Ovary (tissue), 9 donors: ENCODE measurements around the gene AIM2. TPM values are rescaled to one million over a fixed set of nuclear protein-coding genes. Genes with fewer than 3 reads are reported as not detected.

ENCODE experiments used
- DNase-seq, 5 donors: peaks; one replicate each; pipeline ENCODE4 v3.0.0-alpha.2; 2019 to 2020
- H3K27ac ChIP-seq, 2 donors: fragments of 200-600 bp; one replicate each; pipeline versions ENCODE4 v1.5.1 to v1.8.0; 2019 to 2022
- H3K27me3 ChIP-seq: fragments of 200-600 bp; one replicate; pipeline ENCODE4 v1.8.0; 2022
- H3K36me3 ChIP-seq: fragments of 200-600 bp; sonication (generic); one replicate; pipeline ENCODE4 v1.5.1; 2019
- H3K4me1 ChIP-seq: one replicate; pipeline ENCODE4 v1.8.1; 2013; ENCODE audit warnings: mild to moderate bottlenecking, moderate library complexity; ENCODE audit not compliant: insufficient read depth
- H3K4me3 ChIP-seq: fragments of 200-600 bp; sonication (generic); one replicate; pipeline ENCODE4 v1.5.1; 2017
- H3K9me3 ChIP-seq, 2 donors: fragments of 200-600 bp in 1 of 2; sonication (generic) in 1 of 2; one replicate each; pipeline versions ENCODE4 v1.5.1 to v1.8.1; 2013 to 2019; ENCODE audit warnings: mild to moderate bottlenecking in 1 of 2, moderate library complexity in 1 of 2
- EP300 ChIP-seq: sonication (generic); formaldehyde crosslinking; IDR thresholded peaks from one replicate; pipeline ENCODE4 v1.6.1; 2017; ENCODE audit warnings: antibody characterized with exemption
- POLR2A ChIP-seq: fragments of 450-650 bp; IDR thresholded peaks from one replicate; pipeline ENCODE4 v1.6.1; 2017; ENCODE audit warnings: antibody characterized with exemption, mild to moderate bottlenecking, moderate library complexity
- WGBS, 3 donors: extraction: QIAGEN DNeasy Blood & Tissue Kit in 1 of 3; methylation state at CpG; one replicate each; pipeline versions ENCODE4 v1.1.5 to v1.1.7; 2013 to 2017; 5-methylcytosine and 5-hydroxymethylcytosine counted together
- intact Hi-C, 4 donors: fragments of 100-400 bp; cut with DNase I; formaldehyde crosslinking; loops; one replicate each; pipeline versions ENCODE4 v1.11.0 to v1.15.1; 2022 to 2023
- polyA plus RNA-seq, 2 donors: library from polyadenylated mRNA; stranded (reverse); fragments of 200-250 nt in 1 of 2; fragments of 350-450 nt in 1 of 2; fragmentation: Illumina TruSeq in 1 of 2; extraction: RNeasy Lipid Tissue Mini Kit (QIAGEN cat#74804) in 1 of 2; gene quantifications; one replicate each; pipeline ENCODE4 v1.2.3, GENCODE V29; 2013 to 2014
- total RNA-seq, 7 donors: library from RNA; depleted of rRNA in 2 of 7; stranded (reverse); fragments of >200 nt in 2 of 7; fragmentation: NEBNext Ultra II Directional in 3 of 7; extraction: Animal tissue kit (Norgen Biotek cat#: 25700) in 3 of 7; gene quantifications; one replicate each; pipeline versions ENCODE4 v1.1.0 to v1.2.4, GENCODE V29; 2016 to 2023
- TF ChIP-seq, protein P1 (sequence below), 3 donors: fragments of 450-650 bp in 2 of 3; fragments of 200-600 bp in 1 of 3; IDR thresholded peaks; one replicate each; pipeline versions ENCODE4 v1.5.1 to v1.8.0; 2016 to 2022; ENCODE audit warnings: antibody characterized with exemption in 3 of 3, mild to moderate bottlenecking in 1 of 3
- donor health status: DM: no; HTN: no; CAD: no; lungs with moderate emphysema.
- donor health status: DM: no; HTN: no; CAD: no.
- donor health status: Bipolar disorder and iron deficiency.
- donor health status: DM: yes; HTN: yes; CAD: no.
- donor health status: DM: no; HTN: no; CAD: no.
- donor health status: DM: yes; HTN: yes; CAD: no.

The AIM2 gene
- total and polyA plus RNA-seq, 9 donors: 0.20 to 0.95 (median 0.44) TPM; not detected in 5

DNA sequence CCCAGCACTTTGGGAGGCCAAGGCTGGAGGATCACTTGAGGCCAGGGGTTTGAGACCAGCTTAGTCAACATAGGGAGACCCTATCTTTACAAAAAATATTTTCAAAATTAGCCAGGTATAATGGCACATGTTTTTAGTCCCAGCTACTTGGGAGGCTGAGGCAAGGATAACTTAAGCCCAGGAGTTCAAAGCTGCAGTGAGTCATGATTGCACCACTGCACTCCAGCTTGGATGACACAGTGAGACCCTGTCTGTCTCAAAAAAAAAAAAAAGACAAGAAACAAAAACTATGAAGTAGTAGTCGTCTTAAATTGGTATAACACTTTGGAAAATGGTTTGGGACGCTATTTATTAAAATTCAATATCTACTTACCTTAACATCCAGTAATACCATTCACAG lies 7.7 kb downstream of the AIM2 start:
- intact Hi-C loops: loop anchor here in 1 of 4 donors (5.0 kb wide), 1 partner anchor 872 kb away; no protein-coding TSS in a partner anchor
- WGBS, 3 donors: 81 to 83% (median 81%) methylated on average over 2 of the region's 2 CpGs
- Histone ChIP-seq H3K36me3 (no peaks in the 10 kb centered on the region), H3K27me3 (no peaks in the 10 kb centered on the region), H3K9me3 (no peaks in the 10 kb centered on the region), H3K27ac (no peak overlapping the region), H3K4me3 (no peak overlapping the region), H3K4me1 (no peaks in the 10 kb centered on the region)
- DNase-seq: no peak
- TF ChIP-seq, protein P1, sequence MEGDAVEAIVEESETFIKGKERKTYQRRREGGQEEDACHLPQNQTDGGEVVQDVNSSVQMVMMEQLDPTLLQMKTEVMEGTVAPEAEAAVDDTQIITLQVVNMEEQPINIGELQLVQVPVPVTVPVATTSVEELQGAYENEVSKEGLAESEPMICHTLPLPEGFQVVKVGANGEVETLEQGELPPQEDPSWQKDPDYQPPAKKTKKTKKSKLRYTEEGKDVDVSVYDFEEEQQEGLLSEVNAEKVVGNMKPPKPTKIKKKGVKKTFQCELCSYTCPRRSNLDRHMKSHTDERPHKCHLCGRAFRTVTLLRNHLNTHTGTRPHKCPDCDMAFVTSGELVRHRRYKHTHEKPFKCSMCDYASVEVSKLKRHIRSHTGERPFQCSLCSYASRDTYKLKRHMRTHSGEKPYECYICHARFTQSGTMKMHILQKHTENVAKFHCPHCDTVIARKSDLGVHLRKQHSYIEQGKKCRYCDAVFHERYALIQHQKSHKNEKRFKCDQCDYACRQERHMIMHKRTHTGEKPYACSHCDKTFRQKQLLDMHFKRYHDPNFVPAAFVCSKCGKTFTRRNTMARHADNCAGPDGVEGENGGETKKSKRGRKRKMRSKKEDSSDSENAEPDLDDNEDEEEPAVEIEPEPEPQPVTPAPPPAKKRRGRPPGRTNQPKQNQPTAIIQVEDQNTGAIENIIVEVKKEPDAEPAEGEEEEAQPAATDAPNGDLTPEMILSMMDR (IDR thresholded peaks at IDR 0.05): no peak
- TF ChIP-seq POLR2A: no peak
- TF ChIP-seq EP300: no peak

DNA sequence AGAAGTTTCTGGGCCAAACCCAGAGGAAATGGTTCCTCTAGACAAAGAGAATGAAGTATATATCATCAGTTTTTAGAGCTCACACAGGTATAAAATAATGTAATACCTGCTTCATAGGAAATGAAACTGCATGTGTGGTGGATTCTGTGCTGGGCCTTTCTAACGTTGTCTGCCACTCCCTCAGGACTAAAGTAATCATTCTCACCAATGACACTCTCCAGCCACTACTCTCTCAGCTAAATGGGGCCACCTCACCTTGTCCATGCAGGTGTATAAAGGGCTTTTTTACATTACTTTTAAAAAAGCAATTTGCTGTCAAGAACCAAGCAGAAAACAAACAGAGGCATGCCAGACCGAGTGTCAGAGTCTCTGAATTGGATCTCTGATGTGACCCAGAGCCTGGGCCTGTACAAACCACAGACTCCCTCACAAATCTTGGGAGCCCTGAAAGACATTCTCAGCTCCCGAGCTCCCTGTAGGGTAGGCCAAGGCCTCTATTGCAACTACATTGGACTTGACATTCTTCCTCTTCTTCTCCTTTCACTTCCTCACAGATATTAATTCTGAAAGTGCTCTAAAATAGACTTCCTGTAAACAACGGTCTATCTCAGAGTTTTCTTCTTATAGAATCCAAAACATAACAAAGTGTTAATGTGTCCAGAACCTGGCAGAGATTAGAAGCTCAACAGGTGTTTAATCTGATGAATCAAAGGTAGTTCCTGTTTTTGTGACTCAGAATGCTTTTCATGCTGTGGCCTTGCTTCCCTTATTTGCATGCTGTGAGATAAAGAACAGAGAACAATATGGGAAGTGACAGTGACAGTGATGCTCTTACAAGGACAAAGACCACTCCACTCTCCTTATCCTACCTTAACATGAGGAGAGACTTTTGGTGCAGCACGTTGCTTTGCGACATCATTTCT lies 8.6 kb downstream of the AIM2 start:
- intact Hi-C loops: loop anchor here in 1 of 4 donors (5.0 kb wide), 1 partner anchor 871 kb away; no protein-coding TSS in a partner anchor

DNA sequence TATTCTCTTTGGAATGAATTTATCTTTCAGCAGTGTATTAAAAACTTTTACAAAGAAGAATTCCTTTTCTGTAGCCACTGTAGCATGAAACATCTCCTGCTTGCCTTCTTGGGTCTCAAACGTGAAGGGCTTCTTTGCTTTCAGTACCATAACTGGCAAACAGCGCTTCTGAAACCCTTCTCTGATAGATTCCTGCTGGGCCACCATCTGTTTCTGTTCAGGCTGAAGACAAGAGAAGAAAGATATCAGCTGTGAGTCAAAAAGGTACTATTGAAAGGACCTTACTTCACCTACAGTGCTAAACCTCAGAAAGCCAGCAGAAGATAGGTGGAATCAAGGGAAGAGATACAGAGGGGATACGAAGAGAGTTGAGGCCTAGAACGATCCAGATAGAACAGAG lies 10.5 kb downstream of the AIM2 start:
- no peak for DNase-seq
- Histone ChIP-seq H3K4me3 (no peak overlapping the region), H3K27me3 (no peaks in the 10 kb centered on the region), H3K27ac (no peak overlapping the region), H3K9me3 (no peaks in the 10 kb centered on the region), H3K4me1 (no peaks in the 10 kb centered on the region), H3K36me3 (no peaks in the 10 kb centered on the region)
- WGBS, 3 donors: 81 to 84% (median 83%) methylated on average over 4 of the region's 4 CpGs
- intact Hi-C loops: loop anchor here in 1 of 4 donors (5.0 kb wide), 1 partner anchor 869 kb away; no protein-coding TSS in a partner anchor
- TF ChIP-seq, protein P1 (IDR thresholded peaks at IDR 0.05): no peak
- TF ChIP-seq POLR2A: no peak
- TF ChIP-seq EP300: no peak

More for the DNA sequence above, 8.6 kb downstream of the AIM2 start:
- no peak for DNase-seq
- Histone ChIP-seq H3K36me3 (no peaks in the 10 kb centered on the region), H3K27me3 (no peaks in the 10 kb centered on the region), H3K4me1 (no peaks in the 10 kb centered on the region), H3K4me3 (no peak overlapping the region), H3K9me3 (no peaks in the 10 kb centered on the region), H3K27ac (no peak overlapping the region)
- TF ChIP-seq EP300: no peak
- TF ChIP-seq, protein P1 (IDR thresholded peaks at IDR 0.05): no peak
- no peak for TF ChIP-seq POLR2A
- WGBS, 3 donors: 59 to 64% (median 61%) methylated on average over 6 of the region's 6 CpGs

DNA sequence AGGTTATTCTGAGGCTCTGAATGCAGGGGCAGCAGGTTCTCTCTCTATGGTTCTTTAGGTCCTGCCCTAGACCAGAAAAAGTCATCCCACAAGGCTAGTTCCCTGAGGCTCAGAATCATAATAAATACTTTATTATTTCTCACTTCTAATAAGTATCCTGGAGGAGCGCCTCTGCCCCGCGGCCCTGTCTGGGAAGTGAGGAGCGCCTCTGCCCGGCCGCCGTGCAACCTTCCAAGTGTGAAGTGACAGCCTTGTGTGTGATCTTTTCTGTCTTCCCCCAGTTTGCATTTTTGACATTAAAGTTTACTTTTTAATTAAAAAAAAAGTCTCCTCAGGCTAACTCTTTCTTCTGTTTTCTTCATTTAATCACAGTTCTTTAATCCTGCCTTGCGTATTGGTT lies 11.5 kb downstream of the AIM2 start:
- Histone ChIP-seq H3K4me1 (no peaks in the 10 kb centered on the region), H3K27ac (no peak overlapping the region), H3K36me3 (no peaks in the 10 kb centered on the region), H3K4me3 (no peak overlapping the region), H3K27me3 (no peaks in the 10 kb centered on the region), H3K9me3 (no peaks in the 10 kb centered on the region)
- DNase-seq: no peak
- TF ChIP-seq EP300 (no peak), POLR2A (no peak)
- TF ChIP-seq, protein P1 (IDR thresholded peaks at IDR 0.05): no peak
- WGBS, 3 donors: 93 to 96% (median 95%) methylated on average over 8 of the region's 8 CpGs
- intact Hi-C loops: loop anchor here in 1 of 4 donors (5.0 kb wide), 1 partner anchor 868 kb away; no protein-coding TSS in a partner anchor
